ENCODE measurements around the gene SLC1A4. TPM values are rescaled to one million over a fixed set of nuclear protein-coding genes. Genes with fewer than 3 reads are reported as not detected.
A peak's percentile ranks its signal among the peaks of the same experiment; 100 is the strongest.

The SLC1A4 gene
- total RNA-seq, 4 donors from 2014 or later: 6.9 to 36.6 (median 12.7) TPM

DNA sequence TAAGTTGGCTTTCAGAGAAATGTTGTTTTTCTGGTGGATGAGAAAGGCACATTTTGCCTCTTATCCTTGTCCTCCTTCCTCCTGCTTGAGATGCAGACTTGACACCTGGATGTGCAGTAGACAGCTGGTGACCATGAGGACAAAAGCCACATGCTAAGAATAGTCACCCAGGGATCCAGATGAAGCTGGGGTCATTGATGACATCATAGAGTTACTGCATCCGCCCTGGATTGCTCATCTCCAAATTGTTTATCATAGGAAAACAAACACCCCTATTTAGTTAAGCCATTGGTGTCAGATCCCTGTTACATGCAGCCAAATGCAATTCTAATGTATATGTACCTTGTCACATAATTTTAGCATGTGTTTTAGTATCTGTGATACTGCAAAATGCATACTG, 16.3 kb upstream of the SLC1A4 start:
- H3K27ac ChIP-seq: no peak overlapping the region
- no peak for DNase-seq
- no peaks in the 10 kb centered on the region for H3K4me1 ChIP-seq
- TF ChIP-seq, protein P1, sequence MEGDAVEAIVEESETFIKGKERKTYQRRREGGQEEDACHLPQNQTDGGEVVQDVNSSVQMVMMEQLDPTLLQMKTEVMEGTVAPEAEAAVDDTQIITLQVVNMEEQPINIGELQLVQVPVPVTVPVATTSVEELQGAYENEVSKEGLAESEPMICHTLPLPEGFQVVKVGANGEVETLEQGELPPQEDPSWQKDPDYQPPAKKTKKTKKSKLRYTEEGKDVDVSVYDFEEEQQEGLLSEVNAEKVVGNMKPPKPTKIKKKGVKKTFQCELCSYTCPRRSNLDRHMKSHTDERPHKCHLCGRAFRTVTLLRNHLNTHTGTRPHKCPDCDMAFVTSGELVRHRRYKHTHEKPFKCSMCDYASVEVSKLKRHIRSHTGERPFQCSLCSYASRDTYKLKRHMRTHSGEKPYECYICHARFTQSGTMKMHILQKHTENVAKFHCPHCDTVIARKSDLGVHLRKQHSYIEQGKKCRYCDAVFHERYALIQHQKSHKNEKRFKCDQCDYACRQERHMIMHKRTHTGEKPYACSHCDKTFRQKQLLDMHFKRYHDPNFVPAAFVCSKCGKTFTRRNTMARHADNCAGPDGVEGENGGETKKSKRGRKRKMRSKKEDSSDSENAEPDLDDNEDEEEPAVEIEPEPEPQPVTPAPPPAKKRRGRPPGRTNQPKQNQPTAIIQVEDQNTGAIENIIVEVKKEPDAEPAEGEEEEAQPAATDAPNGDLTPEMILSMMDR (IDR thresholded peaks at IDR 0.05): no peak
- no peak for TF ChIP-seq POLR2A (IDR thresholded peaks at IDR 0.05)
- no peak overlapping the region for H3K4me3 ChIP-seq
- no peaks in the 10 kb centered on the region for H3K36me3 ChIP-seq
- intact Hi-C loops (cut with DNase I; ENCODE audit: low total_unique reads): no loop called here
- no peaks in the 10 kb centered on the region for H3K9me3 ChIP-seq
- no peaks in the 10 kb centered on the region for H3K27me3 ChIP-seq

DNA sequence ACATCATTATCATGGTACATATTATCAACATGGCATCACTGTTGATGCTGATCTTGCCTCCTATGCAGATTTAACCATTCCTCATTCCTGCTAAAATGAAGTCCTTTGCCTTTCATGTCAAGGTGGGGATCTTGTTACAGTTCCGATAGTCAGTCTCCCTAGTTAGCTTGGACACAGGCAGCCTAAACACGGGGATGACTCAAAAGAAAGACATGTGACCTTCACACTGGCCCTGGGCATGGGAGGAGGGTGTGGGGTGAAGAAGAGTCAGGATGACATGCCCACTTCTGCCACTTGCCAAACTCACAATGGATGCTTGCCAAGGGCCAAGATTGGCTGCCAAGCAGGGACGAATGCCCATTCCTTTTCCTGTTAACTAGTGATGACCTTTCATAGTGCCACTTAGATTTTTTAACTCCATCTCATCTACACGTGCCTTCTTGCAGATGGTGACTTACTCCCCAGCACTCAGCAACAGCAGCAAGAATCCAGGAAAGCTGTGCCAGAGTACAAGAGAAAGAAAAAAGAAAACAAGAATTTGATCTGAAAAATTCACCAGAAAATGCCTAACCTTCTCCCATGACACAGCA, 13.9 kb upstream of the SLC1A4 start:
- H3K4me3 ChIP-seq: no peak overlapping the region
- intact Hi-C loops (cut with DNase I; ENCODE audit: low total_unique reads): no loop called here
- no peaks in the 10 kb centered on the region for H3K36me3 ChIP-seq
- no peak overlapping the region for H3K27ac ChIP-seq
- H3K4me1 ChIP-seq: no peaks in the 10 kb centered on the region
- TF ChIP-seq, protein P1 (IDR thresholded peaks at IDR 0.05): no peak
- no peak for TF ChIP-seq POLR2A (IDR thresholded peaks at IDR 0.05)
- DNase-seq: peak in 1 of 2 donors; percentile 32
- no peaks in the 10 kb centered on the region for H3K27me3 ChIP-seq
- H3K9me3 ChIP-seq: no peaks in the 10 kb centered on the region

DNA sequence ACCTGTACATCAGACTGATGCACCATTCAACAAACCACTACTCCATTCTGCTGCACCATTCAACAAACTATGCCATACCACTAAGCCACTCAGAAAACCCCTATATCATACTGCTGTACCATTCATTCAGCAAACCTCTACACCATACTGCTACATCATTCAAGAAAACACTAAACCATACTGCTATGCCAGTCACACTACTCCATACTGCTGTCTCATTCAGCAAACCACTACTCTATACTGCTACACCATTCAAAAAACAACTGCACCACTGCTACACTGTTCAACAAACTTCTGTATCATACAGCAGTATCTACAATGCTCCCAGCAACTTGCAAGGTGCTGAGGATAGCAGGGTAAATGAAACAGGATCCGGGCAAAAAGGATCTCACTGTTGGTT, 12.9 kb upstream of the SLC1A4 start:
- H3K9me3 ChIP-seq: no peaks in the 10 kb centered on the region
- H3K27ac ChIP-seq: no peak overlapping the region
- no peak overlapping the region for H3K4me3 ChIP-seq
- H3K36me3 ChIP-seq: no peaks in the 10 kb centered on the region
- H3K27me3 ChIP-seq: no peaks in the 10 kb centered on the region
- intact Hi-C loops (cut with DNase I; ENCODE audit: low total_unique reads): no loop called here
- no peak for DNase-seq
- TF ChIP-seq, protein P1 (IDR thresholded peaks at IDR 0.05): no peak
- no peak for TF ChIP-seq POLR2A (IDR thresholded peaks at IDR 0.05)
- H3K4me1 ChIP-seq: no peaks in the 10 kb centered on the region

DNA sequence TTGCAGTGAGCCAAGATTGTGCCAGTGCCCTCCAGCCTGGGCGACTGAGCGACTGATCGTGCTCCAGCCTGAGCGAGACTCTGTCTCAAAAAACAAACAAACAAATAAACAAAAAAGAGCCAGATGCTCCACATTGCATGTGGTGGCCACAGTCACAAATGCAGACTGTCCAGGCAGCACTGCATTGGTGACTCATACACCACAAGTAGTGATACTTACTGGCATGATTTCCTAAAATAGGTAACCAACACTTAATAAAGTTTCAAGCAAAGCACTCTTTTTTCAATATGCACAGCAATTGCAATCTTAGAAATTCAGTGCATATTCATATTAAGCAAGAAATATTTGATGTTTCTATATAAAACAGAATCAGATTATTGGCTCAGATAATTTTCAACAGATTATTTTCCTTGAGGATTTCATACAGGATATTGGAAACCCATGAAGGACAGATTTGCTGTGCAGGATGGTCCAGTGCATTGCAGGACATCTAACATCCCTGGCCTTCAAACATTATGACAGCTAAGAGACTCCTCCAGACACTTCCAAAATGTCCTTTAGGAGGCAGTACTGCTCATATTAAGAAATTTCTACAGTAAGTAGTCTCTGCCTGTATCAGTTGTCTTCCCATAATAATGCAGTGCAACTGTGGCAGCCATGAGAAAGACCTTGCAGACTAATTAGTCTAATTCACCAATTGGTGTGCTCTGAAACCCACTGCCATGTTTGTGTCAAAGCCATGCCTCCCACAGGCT, 10.5 kb upstream of the SLC1A4 start:
- intact Hi-C loops (cut with DNase I; ENCODE audit: low total_unique reads): no loop called here
- H3K4me3 ChIP-seq: no peak overlapping the region
- no peaks in the 10 kb centered on the region for H3K9me3 ChIP-seq
- H3K27me3 ChIP-seq: no peaks in the 10 kb centered on the region
- no peak for DNase-seq
- TF ChIP-seq POLR2A (IDR thresholded peaks at IDR 0.05): no peak
- TF ChIP-seq, protein P1 (IDR thresholded peaks at IDR 0.05): no peak
- no peaks in the 10 kb centered on the region for H3K4me1 ChIP-seq
- H3K36me3 ChIP-seq: no peaks in the 10 kb centered on the region
- no peak overlapping the region for H3K27ac ChIP-seq

DNA sequence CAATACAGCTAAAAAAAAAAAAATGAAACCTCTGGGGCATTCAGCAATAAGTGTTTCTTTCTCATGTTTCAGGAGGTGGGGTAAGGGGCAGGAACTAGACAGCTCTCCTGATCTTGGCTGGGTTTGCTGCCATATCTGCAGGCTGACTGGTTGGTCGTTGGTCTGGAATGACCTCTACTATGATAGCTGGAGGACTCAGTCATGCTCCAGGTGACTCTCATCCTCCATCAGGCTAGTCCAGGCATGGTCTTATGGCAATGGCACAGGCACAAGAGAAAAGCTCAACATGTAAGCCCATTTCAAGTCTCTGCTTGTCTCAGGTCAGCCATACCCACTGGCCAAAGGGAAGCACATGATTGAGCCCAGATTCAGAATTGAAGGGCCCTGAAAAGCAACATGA, 9.5 kb upstream of the SLC1A4 start:
- Histone ChIP-seq H3K4me1 (no peaks in the 10 kb centered on the region), H3K27me3 (no peaks in the 10 kb centered on the region), H3K4me3 (no peak overlapping the region), H3K36me3 (no peaks in the 10 kb centered on the region), H3K9me3 (no peaks in the 10 kb centered on the region), H3K27ac (no peak overlapping the region)
- no peak for DNase-seq
- intact Hi-C loops (cut with DNase I; ENCODE audit: low total_unique reads): no loop called here
- TF ChIP-seq, protein P1 (IDR thresholded peaks at IDR 0.05): no peak
- TF ChIP-seq POLR2A (IDR thresholded peaks at IDR 0.05): no peak

All from uterus (tissue), 4 donors.